GM12874 (cell line): ENCODE measurements around the gene TRIM59.

Source experiments
- CTCF ChIP-seq: IDR thresholded peaks from 2 replicates; pipeline ENCODE4 v1.5.1; 2011; ENCODE audit warnings: low read depth, mild to moderate bottlenecking, control low read depth, low read length, moderate library complexity; ENCODE audit not compliant: insufficient read depth

TRIM59 gene

GRCh38 chr3:160472344-160472743, 22.8 kb upstream of the TRIM59 start:
- no peak for TF ChIP-seq CTCF

- TF ChIP-seq CTCF: no peak
Measured at GRCh38 chr3:160471892-160472291, 22.3 kb upstream of the TRIM59 start.

GRCh38 chr3:160470181-160470580, 20.6 kb upstream of the TRIM59 start:
- TF ChIP-seq CTCF: no peak

- no peak for TF ChIP-seq CTCF
Measured at GRCh38 chr3:160464971-160465370, 15.4 kb upstream of the TRIM59 start.

- no peak for TF ChIP-seq CTCF
Measured at GRCh38 chr3:160464321-160464720, 14.7 kb upstream of the TRIM59 start.

- no peak for TF ChIP-seq CTCF
Measured at GRCh38 chr3:160460033-160460432, 10.4 kb upstream of the TRIM59 start.

GRCh38 chr3:160459450-160459970, 9.9 kb upstream of the TRIM59 start:
- no peak for TF ChIP-seq CTCF
